Left hindlimb (tissue), 1 donor: ENCODE measurements around the gene S100A11.

Experiments
- DNase-seq: peaks from one replicate; pipeline ENCODE4 v3.0.0-alpha.2; 2018

The S100A11 gene

DNA sequence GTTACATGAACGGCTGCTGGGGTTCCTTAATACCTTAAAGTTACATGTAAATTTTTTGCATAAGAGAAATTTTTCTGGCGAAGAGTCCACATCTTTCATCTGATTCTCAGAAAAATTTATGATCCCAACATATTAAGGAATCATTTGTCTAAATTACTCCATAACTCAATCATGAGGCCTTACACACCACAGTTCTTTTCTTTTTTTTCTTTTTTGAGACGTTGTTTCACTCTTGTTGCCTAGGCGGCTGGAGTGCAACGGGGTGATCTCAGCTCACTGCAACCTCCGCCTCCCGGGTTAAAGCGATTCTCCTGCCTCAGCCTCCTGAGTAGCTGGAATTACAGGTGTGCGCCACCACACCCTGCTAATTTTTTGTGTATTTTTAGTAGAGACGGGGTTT is 2.1 kb upstream of the S100A11 start:
- no peak for DNase-seq

DNA sequence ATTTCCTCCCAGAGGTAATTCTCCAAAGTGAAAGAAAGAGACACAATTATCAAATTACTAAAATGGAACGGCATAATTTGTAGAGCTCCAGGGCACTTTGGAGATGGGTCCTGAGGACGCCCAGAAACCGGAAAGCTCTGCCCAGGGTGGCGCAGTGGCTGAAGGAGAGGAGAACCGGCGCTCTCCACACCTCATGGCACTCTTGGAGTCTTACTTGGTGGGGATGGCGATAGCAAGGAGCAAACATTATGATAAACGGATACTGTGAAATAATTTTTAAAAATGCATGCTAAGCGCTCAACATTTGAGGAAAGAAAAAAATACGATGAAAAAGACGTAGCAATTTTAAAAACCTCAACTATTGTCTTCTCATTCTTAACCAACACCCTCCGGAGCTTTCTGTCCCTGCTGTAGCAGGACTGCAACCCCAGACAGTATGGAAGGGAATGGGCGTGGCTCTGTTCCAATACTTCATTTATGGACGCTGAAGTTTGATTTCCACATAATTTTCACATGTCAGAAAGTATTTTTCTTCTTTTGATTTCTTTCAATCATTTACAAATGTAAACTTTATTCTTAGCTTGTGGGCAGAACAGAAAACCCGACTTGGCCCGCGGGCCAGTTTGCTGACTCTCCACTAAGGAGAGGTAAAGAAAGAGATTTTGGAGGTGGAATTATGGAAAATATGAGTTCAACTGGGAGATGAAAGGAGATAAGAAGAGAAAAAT is 1.1 kb downstream of the S100A11 start:
- DNase-seq: peak; percentile 42

DNA sequence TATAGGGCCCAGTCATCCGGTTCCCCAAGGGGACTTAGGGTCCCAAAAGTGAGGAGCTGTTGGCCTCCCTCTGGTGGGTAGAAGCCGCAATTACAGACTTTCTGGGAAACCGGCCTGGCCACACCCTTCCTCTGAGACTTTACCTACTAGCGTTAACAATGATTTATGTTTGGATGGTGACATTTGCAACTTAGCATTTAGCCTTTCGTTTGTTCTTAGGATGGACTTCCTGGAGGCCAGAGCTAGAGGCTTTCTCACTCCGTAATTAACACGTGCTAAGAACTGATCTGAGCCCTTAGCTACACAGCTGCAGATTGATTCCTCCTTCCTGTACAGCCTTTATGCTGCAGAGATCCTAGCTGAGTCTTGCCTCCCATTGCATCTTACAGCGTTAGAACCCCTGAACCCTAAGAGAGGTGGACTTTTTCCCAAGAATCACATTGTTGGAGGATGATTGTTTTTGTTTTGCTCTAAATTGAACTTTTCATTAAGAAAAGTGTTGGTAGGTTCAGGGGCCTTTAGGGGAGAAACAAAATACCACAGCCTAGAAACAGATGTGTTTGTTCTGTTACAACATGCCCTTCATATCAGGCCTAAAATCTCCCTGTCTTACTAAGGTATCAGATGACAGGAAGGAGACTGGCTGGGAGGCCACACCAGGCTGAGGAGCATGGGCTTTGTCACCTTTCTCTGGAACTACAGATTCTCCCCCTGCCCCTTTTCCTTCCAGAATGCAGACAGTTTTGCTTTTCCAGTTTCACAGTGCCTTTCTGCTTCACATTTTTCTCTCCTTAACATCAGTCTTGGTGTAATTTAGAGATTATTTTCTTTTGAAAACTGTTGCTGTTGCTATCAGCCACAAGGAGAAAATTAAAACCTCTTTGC is 1.9 kb downstream of the S100A11 start:
- DNase-seq: peak; percentile 49

DNA sequence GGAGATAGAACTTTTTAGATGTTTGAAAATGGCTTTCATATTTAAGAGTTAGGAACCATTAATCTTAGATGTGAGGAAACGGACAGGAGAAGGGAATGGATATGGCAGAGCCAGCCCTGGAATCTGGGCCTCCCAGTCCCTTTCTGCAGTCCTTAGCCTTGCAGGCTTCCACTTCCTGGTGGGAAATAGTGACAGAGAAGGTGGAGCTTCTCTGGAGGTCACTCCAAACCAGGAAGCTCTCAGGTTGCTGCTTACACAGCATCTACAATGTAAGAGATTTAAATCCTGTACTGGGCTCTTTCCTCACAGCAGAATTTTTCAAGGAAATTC is 2.5 kb downstream of the S100A11 start:
- DNase-seq: no peak

DNA sequence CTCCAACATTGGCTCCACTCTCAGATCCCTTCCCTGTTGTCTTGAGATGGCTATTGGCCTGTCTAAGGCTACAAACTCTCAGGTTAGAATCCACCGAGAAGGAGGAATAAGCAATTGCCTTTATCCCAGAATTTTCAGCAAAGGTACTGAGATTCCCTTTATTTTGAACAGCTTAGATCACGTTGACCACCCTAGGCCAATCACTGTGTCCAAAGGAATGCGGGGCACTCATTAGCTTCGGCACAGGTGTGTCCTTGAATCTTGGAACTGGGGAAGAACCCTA is 6.9 kb downstream of the S100A11 start:
- DNase-seq: no peak

DNA sequence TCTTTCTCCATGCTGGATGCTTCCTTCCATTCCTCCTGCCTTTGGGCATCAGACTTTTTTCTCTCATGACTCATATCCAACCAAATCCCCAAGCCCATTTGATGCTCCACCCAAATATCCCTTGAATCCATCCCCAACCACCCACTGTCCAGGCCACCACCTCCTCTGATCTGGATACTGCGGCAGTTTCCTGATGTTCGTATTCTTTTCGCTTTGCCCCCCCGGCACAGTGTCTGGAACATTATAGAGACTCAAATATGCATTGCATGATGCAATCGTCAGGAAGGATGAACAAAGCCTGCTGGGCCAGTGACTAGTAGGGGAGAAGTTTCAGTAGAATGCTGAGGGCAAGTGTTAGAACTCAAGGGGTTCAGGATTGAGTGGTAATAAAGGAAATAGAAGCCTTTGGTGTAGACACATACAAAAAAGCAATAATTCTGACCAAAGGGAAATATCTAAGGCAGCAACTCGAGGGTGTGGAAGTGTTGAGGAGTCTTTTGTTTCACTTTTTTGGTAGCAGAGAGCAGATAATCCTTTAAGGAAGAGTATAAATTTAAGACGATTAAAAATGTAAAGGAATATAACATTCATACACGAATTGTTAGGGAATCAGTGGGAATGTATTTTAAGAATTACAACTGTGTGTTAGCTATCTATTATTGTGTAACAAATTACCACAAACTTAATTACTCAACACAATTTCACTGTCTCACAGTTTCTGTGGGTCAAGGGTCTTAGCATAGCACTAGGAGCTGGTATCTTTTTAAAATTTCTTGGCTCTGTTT is 7.5 kb downstream of the S100A11 start:
- no peak for DNase-seq

DNA sequence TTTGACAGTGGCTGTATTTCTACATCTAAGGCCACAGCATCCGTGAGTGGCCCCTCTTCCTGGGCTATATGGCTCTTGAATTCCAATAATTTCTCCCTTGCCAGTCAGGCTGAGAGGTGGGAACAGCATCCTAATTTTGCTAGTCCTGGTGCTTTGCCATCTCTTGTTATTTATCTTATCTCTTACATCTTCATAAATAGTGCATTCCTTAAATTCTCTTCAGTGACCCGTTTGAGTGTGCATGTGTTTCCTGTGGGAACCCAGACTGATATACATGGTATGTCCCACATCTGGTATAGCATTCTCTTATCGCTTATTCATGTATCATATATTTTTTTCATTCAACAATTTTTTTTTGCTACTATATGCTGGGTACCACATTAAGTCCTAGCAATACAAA is 9.9 kb downstream of the S100A11 start:
- DNase-seq: no peak

DNA sequence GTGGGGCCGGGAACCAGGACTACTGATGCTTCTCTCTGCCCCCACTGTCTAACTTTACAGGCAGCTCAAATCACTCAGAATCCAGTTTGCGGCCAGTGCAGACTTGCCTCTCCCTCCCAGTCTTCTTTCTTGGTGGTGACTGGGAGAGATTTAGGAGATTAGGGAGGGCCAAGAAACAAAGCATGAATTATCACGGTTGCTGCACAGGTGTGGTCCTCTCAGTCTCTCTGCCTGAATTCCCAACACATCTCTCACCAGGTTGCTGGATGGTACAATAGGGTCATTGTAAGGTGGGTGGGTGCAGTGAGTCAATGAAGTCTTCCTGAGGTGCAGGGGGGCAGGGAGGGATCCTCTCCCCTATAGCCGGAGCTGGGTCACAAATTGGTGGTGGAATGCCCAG is 12.6 kb downstream of the S100A11 start:
- no peak for DNase-seq

DNA sequence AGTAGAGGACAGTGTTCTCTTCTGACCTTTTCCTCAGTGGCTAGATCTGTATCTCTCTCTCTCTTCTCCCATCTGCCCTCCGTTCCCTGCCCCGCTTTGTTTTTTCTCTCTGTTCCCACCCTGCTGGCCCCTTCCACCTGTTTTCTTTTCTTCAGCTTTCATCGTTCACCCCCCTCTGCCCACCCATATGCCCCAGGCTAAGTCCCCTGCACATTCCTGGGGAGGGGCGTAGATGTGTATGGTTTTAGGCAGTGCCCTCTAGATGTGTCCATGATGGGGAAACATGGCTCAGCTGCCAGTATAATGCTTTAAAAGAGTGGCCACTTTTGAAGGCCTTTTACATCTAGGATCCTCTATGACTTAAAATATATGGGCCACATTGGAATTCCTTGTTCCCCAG is 13.6 kb downstream of the S100A11 start:
- DNase-seq: no peak

DNA sequence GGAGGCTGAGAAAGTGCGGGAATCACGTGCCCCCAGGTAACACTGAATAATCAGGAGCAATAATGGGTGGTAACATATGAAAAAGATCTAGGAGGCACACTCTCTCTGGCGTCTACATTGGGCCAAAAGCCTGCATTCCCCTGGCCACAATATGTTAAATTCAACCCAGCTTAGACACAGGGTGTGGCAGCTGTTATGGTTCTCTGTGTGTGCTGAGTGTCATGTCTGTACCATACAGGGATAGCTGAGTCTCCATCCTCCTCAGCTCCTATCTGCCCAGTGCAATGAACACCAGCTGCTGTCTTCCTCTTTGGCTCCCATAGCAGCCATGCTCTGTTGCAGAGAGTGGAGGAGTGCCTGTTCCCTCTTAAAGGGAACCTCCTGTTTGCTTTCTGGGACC is 14.3 kb downstream of the S100A11 start:
- no peak for DNase-seq

DNA sequence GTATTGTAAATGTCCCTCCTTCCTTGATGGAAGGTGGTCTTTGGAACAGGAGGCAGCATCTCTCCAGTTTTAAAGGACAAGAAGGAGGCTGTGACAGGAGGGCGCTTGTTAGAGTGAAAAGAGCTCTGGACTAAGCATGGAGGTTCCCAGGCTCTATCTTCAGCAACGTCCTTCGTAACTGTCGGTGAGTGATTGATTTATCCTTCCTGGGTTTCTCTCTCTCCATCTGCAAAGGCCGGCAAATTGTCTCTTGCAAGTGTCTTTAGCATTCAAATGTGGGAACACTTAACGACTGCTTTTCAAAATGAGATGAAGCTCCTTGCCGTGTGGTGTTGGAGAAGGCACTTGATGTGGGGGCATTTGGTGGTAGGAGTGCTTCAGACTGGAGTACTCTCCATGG is 15.2 kb downstream of the S100A11 start:
- no peak for DNase-seq

DNA sequence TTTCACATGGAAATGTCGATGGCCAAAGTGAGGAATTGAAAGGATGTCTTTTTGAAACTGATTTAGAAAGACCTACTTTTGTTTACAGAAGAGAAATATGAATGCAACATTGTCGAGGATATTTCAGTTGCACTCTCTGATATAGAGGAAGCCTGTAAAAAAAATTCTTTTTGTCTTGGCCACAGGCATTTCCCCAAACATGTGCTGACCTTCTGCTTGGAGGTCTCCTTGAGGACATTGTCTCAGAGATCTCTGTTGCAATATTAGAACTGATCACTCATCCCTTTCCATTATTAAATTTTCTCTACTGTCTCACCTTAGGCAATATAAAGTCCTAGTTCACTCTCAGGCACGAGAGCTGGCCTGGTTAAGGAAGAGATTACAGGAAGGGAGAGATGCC is 16.0 kb downstream of the S100A11 start:
- no peak for DNase-seq

DNA sequence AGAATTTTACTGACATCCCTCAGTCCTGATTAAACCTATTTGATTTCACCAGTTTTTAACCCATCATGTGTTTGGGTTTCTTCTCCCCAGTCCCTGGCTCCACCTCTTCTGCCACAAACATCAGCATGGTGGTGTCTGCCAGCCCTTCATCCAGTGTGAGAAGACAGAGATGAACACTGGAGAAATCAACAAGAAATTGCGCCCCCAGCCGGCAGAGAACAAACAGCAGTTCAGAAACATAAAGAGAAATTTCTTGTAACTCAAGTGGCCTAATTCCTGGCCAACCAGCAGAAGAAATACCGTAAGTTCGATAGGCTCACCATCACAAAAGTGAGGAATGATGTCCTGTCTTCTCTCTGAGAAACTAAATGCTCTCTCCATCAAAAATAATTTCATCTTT is 18.3 kb downstream of the S100A11 start:
- DNase-seq: no peak

DNA sequence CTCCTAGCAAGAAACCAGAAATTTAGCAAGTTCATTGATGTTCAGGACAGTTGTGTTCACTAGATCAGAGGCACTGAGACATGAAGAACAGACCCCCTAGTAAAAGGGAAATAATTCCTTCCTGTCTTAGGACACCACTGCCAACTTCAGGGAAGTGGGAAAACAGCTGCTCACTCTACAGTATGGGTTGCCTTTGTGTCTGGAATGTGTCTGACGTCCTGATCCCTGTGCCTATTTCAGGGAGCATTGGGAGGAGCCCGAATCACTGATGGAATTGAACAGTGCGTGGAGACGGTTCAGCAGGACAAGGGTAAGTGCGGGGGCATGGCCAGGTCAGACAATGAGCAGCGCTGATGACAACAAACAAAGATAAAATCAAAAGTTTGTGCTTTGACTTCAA is 21.0 kb downstream of the S100A11 start:
- DNase-seq: no peak

DNA sequence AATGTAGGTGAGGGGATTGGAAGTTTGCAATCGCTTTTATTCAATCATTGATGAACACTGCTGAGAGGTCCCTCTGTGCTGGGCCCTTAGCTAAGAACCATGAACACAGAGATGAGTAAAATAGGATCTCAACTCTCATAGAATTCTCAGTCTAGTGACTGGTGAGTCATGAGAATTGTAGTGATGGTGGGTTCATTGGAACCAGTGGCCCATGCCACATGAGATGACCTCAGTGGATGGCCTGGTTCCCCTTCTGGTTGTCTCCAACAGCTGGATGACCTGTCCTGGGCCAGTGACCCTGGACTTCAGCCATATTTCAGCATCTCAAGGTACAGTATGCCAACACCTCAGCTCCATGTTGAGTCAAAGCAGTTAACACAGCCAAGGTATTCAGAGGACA is 21.9 kb downstream of the S100A11 start:
- DNase-seq: no peak

DNA sequence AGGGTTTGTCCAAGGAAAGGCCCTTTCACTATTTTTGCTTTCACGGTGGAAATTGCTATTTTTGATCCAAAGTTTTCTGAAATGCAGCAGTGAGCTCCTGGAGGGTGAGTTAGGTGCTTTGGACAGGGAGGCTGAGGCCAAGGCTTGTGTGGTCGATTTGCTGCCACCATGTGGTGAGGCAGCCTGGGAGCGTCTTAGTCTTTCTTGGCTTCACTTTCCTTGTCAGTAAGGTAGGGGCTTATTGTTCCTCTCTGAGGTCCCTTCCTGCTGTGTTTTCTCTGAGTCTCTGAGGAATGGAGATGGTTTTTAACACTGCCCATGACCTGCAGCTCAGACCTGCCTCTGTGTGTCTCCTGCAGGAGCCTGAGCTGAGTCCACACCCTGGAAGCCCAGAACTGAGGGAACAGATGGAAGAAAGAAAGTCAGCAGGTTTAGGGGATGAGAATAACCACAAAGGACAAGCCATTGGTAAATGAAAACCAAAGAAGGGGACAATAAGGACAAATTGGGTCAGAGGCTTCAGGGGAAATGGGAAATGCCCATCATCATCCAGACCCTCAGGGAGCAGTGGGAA is 23.1 kb downstream of the S100A11 start:
- DNase-seq: no peak

DNA sequence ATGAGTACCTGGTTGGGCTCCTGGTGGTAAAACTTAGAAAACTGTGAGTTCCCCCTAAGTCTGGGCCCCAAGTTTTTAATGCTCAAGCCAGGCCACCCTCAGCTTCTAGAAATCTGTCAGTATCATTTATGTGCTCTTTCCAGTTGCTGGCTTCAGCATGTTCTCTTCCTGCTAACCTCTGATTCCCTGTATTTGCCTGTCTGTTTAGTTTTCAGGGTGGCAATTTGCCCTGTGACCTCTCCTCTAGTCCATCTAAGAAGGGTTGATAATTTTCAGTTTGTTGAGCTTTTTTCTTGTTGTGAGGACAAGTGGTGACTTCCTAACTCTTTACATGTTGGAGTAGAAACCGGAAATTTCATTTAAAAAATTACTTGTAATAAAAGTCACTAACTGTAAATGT is 27.1 kb downstream of the S100A11 start:
- no peak for DNase-seq

DNA sequence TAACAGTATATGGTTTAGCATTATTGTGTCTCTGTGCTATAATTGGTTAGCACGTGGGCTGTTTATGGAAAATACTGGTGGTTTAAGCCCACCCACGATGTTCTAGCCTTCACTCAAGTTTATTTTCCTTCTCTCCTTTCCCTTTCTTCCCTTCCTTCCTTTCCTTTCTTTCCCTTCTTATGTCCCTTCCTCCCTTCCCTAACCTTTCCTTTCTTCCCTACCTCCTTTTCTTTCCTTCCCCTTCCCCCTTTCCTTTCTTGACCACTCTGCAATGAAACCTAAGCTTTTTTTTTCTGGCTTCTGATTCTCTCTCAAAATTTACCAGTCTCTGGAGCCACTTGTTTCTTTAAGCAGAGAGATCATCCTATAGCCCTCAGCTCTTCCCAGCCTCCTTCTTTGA is 29.8 kb downstream of the S100A11 start:
- no peak for DNase-seq

DNA sequence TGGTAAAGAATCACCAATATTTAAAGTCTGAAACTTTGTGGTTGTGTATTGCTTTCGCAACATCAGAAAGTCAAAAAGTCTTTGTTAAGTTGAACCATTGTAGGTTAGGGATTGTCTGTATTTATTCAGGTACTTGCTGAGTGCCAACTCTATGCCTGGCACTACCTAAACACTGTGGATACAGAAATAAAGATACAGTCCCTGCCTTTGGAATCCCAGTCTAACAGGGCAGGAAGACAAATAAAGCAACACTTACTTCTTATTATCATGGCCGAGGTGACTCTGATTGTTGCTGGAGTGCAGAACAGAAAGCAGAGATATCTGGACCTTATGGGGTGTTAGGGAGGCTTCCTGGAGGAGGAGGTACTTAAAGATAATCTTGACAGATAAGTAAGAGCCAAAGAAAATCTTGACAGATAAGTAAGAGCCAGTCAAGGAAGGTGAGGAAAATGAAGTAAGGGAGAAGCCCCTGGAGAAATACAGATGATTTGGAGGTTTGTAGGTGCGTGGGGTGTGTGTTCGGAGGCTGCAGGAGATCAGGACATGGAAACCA is 31.4 kb downstream of the S100A11 start:
- DNase-seq: no peak

DNA sequence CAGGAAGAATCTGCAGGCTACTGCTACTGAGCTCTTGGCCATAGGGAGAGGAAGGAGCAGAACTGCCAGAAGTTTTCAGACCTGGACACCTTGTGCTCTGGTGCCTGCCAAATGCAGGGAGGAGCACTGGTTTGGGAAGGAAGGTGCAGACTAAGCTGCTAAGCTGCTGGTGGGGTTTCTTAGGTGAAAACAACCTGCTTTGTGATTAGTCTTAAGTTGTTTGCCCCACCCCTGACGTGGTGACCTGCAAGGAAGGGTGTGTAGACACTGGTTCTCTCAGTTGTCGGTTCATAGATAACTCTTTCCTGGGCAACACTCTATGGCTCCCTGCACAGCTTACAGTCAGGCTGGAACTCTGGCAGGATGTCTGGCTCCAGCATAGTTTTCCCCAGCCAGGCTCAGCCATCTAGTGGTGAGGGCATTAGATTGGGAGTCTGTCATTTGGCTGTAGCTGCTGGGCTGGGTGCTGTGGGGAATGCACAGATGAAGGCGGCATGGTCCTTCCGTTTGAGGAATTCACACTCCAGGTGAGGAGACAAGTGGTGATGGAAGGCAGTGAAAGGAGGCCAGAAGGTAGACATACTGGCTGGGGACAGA is 32.9 kb downstream of the S100A11 start:
- DNase-seq: no peak

DNA sequence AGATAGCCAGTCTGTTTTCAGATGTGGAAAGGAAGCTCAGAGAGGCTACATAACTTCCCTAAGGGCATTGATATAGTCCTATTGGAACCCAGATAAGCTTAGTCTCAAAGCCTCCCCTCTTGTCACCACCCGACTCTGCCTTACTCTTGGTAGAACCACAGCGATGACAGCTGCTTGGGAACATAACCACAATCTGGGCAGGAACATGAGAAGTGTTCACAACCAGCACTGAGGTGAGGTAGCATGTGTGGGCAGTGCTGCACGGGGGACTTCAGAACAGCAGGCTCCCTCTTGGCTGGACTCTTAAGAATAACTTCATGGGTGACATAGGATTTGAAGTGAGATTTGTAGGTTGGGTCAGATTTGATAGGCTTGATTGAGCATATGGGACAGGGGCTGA is 33.8 kb downstream of the S100A11 start:
- DNase-seq: no peak

DNA sequence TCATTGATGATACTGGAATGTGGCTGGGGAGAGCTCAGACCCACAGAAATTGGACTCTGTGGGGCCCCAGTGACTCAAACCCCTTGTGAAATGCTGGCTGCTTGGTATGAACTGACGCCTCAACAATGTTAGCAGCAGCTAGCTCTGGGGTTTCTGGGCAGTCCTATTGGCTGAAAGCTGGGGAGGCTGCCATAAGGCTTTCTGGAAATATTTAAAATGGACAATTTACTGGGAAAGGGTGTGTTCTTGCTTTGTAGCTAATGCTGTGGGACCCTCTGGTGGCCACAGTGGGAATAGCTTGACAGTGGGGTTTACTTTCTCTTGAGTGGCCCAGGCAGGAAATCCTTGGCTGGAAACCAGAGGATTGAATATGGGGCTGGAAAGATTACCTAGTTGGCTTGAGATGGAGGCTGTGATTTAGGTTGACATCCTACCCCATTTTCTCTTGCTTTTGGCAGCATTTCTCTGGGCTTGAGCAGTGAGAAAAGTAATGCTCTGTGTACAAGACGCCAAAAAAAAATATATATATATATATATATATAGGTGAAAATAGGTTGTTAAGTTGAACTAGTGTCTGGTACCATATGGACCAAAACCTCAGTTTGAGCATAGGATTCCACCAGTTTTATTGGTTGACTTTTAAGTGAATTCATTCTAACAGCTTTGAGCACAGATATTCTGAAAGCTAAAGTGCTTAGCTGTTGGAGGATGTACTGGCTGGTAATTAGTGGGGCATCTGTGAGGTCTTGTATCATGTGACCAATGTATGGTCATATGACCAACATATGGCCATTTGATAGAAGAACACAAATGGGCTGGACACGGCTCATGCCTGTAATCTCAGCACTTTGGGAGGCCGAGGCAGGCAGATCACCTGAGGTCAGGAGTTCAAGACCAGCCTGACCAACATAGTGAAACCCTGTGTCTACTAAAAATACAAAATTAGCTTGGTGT is 34.9 kb downstream of the S100A11 start:
- peak; percentile 89 for DNase-seq
